ENCODE data around the gene SRCAP.

DNA sequence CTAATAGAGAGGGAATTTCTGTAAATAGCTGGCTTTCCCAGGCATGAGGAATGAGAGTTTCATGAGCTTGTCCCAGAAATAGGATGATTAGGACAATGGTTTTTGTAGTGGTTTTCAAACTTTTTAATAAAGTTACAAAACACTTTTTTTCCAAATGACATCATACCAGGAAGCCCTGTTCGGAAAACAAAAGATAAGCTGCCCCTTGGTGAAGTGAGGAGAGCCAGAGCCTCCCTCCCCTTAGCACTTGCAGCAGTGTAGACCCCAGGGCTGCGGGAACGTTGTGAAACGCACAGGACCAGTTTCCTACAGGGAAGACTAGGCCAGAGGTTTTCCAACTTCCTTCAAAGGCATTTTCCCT is 33.2 kb upstream of the SRCAP start:
- TF ChIP-seq, protein P1, sequence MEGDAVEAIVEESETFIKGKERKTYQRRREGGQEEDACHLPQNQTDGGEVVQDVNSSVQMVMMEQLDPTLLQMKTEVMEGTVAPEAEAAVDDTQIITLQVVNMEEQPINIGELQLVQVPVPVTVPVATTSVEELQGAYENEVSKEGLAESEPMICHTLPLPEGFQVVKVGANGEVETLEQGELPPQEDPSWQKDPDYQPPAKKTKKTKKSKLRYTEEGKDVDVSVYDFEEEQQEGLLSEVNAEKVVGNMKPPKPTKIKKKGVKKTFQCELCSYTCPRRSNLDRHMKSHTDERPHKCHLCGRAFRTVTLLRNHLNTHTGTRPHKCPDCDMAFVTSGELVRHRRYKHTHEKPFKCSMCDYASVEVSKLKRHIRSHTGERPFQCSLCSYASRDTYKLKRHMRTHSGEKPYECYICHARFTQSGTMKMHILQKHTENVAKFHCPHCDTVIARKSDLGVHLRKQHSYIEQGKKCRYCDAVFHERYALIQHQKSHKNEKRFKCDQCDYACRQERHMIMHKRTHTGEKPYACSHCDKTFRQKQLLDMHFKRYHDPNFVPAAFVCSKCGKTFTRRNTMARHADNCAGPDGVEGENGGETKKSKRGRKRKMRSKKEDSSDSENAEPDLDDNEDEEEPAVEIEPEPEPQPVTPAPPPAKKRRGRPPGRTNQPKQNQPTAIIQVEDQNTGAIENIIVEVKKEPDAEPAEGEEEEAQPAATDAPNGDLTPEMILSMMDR (IDR thresholded peaks at IDR 0.05): no peak
- no peak for TF ChIP-seq POLR2AphosphoS5 (IDR thresholded peaks at IDR 0.05)
